Choroid plexus epithelial cell (primary cell): ENCODE data around the gene MRTFA.

Experiments
- DNase-seq: peaks from one replicate; pipeline ENCODE4 v3.0.0-alpha.2; 2010; ENCODE audit warnings: low read depth
- H3K4me3 ChIP-seq: 2 replicates; pipeline ENCODE4 v1.5.1; 2011; ENCODE audit warnings: low read depth, mild to moderate bottlenecking, control low read depth, low read length, moderate library complexity
- CTCF ChIP-seq: conservative IDR thresholded peaks from 2 replicates; pipeline ENCODE4 v1.5.1; 2011; ENCODE audit warnings: low read depth, mild to moderate bottlenecking, control low read depth, inconsistent platforms, low read length, moderate library complexity

Gene MRTFA

GRCh38 chr22:40377931-40378330, 258.6 kb downstream of the MRTFA start:
- DNase-seq, result no peak
- TF ChIP-seq CTCF, result no peak
- no peak overlapping the region for H3K4me3 ChIP-seq

GRCh38 chr22:40376149-40376548, 260.4 kb downstream of the MRTFA start:
- DNase-seq, result no peak
- H3K4me3 ChIP-seq, result no peak overlapping the region
- no peak for TF ChIP-seq CTCF

GRCh38 chr22:40374567-40374966, 262.0 kb downstream of the MRTFA start:
- no peak overlapping the region for H3K4me3 ChIP-seq
- DNase-seq, result no peak
- TF ChIP-seq CTCF, result no peak

GRCh38 chr22:40368836-40369235, 267.7 kb downstream of the MRTFA start:
- DNase-seq, result no peak
- no peak overlapping the region for H3K4me3 ChIP-seq
- no peak for TF ChIP-seq CTCF

- no peak overlapping the region for H3K4me3 ChIP-seq
- no peak for TF ChIP-seq CTCF
- no peak for DNase-seq
Measured at GRCh38 chr22:40368016-40368415, 268.5 kb downstream of the MRTFA start.

GRCh38 chr22:40367342-40367741, 269.2 kb downstream of the MRTFA start:
- DNase-seq, result no peak
- no peak overlapping the region for H3K4me3 ChIP-seq
- no peak for TF ChIP-seq CTCF

GRCh38 chr22:40366068-40366467, 270.5 kb downstream of the MRTFA start:
- no peak for DNase-seq
- TF ChIP-seq CTCF, result no peak
- no peak overlapping the region for H3K4me3 ChIP-seq
